Peyer's patch (tissue), 4 donors: ENCODE data around the gene APAF1. TPM values are rescaled to one million over a fixed set of nuclear protein-coding genes. Genes with fewer than 3 reads are reported as not detected.

Experiments
- DNase-seq, 3 donors: peaks; one replicate each; pipeline ENCODE4 v3.0.0-alpha.2; 2017 to 2019
- H3K27ac ChIP-seq, 4 donors: fragments of 200-600 bp; sonication (generic); one replicate each; pipeline ENCODE4 v1.5.1; 2016 to 2019
- H3K27me3 ChIP-seq, 2 donors: fragments of 200-600 bp; sonication (generic); one replicate each; pipeline ENCODE4 v1.5.1; 2019
- H3K36me3 ChIP-seq, 3 donors: fragments of 200-600 bp; sonication (generic); one replicate each; pipeline ENCODE4 v1.5.1; 2016 to 2019
- H3K4me1 ChIP-seq, 4 donors: fragments of 200-600 bp; sonication (generic); one replicate each; pipeline ENCODE4 v1.5.1; 2016 to 2019
- H3K4me3 ChIP-seq, 4 donors: fragments of 200-600 bp; sonication (generic); 1 replicate in 3 of 4; 2 replicates in 1 of 4; pipeline ENCODE4 v1.5.1; 2016 to 2019; ENCODE audit warnings: mild to moderate bottlenecking in 1 of 4
- H3K9me3 ChIP-seq, 4 donors: fragments of 200-600 bp; sonication (generic); one replicate each; pipeline ENCODE4 v1.5.1; 2016 to 2019; ENCODE audit warnings: mild to moderate bottlenecking in 1 of 4
- POLR2A ChIP-seq, 2 donors: fragments of 450-650 bp; IDR thresholded peaks; one replicate each; pipeline ENCODE4 v1.5.1; 2017; ENCODE audit warnings: antibody characterized with exemption in 2 of 2, mild to moderate bottlenecking in 2 of 2, moderate library complexity in 2 of 2
- small RNA-seq, 2 donors: library from RNA; depleted of rRNA; stranded (forward); fragments of <200 nt; gene quantifications; one replicate each; pipeline ENCODE3, GENCODE V24; 2016
- total RNA-seq, 4 donors: library from RNA; depleted of rRNA; stranded (reverse); fragments of >200 nt; gene quantifications; one replicate each; pipeline ENCODE4 v1.1.0, GENCODE V29; 2016
- TF ChIP-seq, protein P1 (sequence below), 6 experiments: fragments of 450-650 bp in 4 of 6; fragments of 200-600 bp in 2 of 6; sonication (generic) in 1 of 6; IDR thresholded peaks; one replicate each; pipeline ENCODE4 v1.5.1; 2017 to 2019; ENCODE audit warnings: antibody characterized with exemption in 6 of 6, mild to moderate bottlenecking in 3 of 6, moderate library complexity in 1 of 6

APAF1 gene
- total RNA-seq, 4 donors from 2014 or later, result 14.7 to 28.9 (median 22.7) TPM

- Histone ChIP-seq H3K9me3 (no peaks in the 10 kb centered on the region), H3K4me3 (no peak overlapping the region), H3K36me3 (no peaks in the 10 kb centered on the region), H3K27me3 (no peaks in the 10 kb centered on the region), H3K27ac (no peak overlapping the region), H3K4me1 (no peaks in the 10 kb centered on the region)
- TF ChIP-seq POLR2A (IDR thresholded peaks at IDR 0.05), result no peak
- TF ChIP-seq, protein P1, sequence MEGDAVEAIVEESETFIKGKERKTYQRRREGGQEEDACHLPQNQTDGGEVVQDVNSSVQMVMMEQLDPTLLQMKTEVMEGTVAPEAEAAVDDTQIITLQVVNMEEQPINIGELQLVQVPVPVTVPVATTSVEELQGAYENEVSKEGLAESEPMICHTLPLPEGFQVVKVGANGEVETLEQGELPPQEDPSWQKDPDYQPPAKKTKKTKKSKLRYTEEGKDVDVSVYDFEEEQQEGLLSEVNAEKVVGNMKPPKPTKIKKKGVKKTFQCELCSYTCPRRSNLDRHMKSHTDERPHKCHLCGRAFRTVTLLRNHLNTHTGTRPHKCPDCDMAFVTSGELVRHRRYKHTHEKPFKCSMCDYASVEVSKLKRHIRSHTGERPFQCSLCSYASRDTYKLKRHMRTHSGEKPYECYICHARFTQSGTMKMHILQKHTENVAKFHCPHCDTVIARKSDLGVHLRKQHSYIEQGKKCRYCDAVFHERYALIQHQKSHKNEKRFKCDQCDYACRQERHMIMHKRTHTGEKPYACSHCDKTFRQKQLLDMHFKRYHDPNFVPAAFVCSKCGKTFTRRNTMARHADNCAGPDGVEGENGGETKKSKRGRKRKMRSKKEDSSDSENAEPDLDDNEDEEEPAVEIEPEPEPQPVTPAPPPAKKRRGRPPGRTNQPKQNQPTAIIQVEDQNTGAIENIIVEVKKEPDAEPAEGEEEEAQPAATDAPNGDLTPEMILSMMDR (IDR thresholded peaks at IDR 0.05), result no peak
- no peak for DNase-seq
Measured at GRCh38 chr12:98780261-98780660, 135.2 kb downstream of the APAF1 start.

DNA sequence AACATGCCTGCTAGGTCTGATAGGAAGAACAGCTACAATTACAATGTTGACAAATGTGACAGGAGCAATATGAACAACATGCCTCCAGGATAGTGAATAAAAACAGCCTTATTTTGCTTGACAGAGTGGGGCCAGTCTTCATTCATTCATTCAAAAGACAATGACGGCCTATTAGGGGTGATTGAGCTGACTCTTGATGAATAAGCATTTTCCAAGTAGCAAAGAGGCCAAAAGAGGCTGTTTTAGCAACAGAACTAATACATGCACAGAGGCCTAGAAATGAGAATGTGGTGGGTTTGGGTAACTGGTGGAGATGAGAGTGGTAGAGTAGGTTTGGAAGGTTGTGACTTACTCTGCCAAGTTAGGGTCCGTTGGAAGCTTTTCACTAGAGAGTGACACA lies 138.3 kb downstream of the APAF1 start:
- TF ChIP-seq, protein P1 (IDR thresholded peaks at IDR 0.05), result no peak
- TF ChIP-seq POLR2A (IDR thresholded peaks at IDR 0.05), result no peak
- H3K4me3 ChIP-seq, result no peak overlapping the region
- H3K9me3 ChIP-seq, result no peaks in the 10 kb centered on the region
- H3K36me3 ChIP-seq, result no peaks in the 10 kb centered on the region
- H3K27me3 ChIP-seq, result no peaks in the 10 kb centered on the region
- H3K27ac ChIP-seq, result no peak overlapping the region
- no peak for DNase-seq
- no peaks in the 10 kb centered on the region for H3K4me1 ChIP-seq

Small RNA genes within 50 kb of the gene (small RNA-seq; reads per million reads assigned to genes)
- 20.9 to 45.7 reads per million in 2 donors for gene SNORA53

Other genes starting within 250 kb of the APAF1 start
- 100 to 1,000 TPM in 1 of 4 donors, 10 to 100 TPM in 3; 68.8 to 131 (median 81.8) TPM for gene TMPO, start 129.7 kb upstream of the APAF1 start, total RNA-seq
- 100 to 1,000 TPM; 300 to 805 (median 534) TPM for gene SLC25A3, start 51.6 kb upstream of the APAF1 start, total RNA-seq
- gene IKBIP, start 502 bp upstream of the APAF1 start, total RNA-seq, result 10 to 100 TPM in 1 of 4 donors, 1 to 10 TPM in 2, not detected in 1; 2.6 to 10.7 (median 3.8) TPM